ENCODE results near the gene OGA.

OGA gene

DNA sequence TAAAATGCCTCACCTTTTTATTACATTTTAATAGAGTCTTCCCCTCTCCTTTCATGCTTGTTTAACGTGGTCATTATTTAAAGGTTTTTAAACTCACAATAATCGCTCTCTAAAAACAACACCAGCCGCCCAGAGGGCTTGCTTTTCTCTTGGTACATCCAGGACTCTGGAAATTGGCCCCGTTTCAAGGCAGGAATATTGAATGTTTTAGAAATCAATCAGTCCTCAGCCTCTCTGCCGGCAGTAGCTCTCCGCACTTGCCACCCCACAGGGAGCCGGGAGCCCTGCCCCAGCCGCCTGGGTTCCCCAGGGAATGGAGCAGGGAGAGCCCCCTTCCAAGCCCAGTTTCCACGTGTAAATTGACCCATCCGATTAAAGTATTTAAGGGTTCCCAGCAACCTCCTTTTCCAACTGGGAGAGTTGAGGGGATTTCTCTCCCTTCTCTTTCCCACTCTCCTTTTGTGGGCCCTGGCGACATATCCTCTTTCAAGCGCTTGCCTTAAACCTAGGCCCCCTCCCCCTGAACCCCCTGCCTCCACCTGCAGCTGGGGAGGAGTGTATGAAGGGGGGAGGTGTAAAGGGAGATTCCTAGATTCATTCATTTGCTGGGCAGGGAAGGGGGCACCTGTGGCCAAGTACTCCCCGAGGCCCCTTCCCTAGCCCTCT is 44.2 kb downstream of the OGA start:
- DNase-seq, result no peak

- DNase-seq, result no peak
These were observed 45.1 kb downstream of the OGA start for GRCh38 chr10:101772895-101773761.

DNA sequence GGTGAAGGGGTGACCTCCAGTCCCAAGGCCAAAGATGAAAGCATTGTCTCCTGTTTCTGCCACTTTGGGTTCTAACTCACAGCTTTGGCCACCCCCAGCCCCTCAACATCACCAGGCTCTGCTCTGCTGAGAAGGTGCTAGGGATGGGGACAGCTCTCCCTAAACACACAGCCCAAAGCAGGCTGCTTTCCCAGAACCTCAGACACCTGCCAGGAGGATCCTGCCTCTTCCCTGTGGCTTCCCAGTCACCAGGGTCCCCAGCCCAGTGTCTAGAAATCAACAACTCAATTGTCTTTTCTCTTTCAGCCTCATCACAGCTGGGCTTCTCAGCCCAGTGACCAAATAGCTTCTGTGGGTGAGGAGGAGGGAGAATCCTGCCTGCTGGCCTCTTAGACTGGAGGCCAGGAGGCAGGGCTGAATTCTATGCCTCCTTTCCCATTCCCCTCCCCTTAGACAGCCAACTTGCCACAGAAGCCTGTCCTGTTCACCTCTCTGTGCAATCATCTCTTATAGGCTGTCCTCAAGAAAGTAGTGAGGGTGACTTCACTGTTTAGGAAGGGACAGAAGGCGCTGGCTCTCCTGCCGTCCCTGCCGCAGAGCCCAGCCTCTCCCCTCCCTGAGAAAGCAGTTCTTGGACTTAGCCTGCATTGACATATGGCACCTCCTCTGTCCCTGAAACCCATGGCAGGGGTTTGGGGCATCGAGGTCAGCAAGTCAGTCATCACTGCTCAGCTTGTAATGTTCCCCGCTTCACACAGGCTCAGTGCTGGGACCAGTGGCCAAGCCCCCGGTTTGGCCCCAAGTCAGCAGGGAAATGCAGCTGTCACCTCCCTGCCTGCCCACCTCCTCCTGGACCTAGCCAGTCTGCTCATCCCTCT is 46.0 kb downstream of the OGA start:
- no peak for DNase-seq

DNA sequence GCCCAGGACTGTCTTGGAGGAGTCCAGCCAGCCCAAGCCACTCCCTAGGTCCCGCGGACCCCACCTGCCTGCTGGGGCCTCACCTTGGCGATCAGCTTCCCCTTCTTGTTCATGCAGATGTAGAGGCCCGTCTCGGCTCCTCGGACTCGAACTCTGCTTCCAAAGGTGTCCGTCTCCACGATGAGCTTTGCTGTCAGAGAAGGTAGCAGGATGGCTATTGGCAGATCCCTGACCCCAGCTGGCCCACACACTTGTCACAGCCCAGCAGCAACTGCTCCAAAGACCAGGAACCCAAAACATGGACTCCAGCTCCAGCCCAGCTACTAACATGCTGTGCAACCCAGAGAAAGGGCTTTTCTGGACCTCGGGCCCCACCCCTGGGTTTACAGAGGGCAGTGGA is 46.9 kb downstream of the OGA start:
- DNase-seq, result no peak

DNA sequence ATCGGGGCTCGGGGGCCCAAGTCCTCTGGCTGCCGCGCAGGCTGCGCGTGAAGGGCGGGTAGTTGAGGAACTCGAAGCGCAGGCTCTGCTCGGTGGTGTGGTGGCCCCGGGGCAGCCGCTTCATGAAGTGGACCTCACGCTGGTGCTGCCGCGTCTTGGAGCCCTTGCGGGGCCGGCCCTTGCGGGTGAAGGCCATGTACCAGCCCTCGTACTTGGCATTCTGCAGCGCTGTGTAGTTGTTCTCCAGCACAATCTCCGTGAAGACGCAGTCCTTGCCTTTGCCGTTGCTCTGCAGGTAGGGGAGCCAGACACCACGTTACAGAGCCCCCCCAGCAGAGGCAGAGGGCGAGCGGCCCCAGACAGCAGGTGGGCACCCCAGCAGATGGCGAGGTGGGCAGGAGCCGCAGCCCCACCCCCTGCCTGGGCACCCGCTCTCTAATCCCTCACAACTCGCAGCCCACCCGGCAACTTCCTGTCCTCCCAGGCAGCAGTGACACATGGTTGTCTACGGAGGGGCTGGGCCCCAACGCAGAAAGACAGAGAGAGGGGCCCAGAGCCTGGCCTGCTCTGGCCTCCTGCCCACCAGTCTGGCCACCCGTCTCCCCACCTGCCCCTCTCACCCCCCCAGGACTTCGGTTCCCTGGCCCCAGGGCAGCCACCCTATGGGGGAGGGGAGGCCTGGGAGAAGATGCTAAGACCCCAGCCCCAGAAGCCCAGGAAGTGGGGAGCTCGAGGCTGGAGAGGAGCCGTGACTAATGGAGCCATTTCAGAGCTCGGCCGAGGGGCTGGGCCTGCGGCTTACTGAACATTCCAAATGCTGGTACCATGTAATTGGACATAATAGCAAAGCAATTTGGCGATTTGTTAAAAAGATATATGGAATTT is 47.7 kb downstream of the OGA start:
- no peak for DNase-seq

- DNase-seq, result no peak
These were observed 48.6 kb downstream of the OGA start for GRCh38 chr10:101769541-101770180.

GRCh38 chr10:101768791-101769170 is 49.5 kb downstream of the OGA start:
- DNase-seq, result no peak

GRCh38 chr10:101767966-101768790 is 50.1 kb downstream of the OGA start:
- DNase-seq, result no peak

DNA sequence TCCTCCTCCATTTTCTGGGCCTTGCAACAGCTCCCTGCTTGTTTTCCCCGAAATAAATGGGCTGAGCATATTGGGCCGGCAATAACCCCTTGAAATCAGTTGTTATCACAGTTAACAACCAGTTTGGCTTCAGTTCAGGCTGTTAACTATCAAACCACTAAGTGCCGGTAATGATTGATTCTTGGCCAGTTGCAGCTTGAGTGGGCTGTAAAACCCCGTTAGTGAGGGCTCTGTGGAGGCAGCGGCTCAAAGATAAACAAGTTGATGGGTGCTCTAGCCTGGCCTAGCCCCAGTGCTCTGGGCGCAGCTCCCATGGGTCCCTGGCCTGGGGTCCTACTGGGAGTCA is 50.7 kb downstream of the OGA start:
- DNase-seq, result no peak

- no peak for DNase-seq
These were observed 51.3 kb downstream of the OGA start for GRCh38 chr10:101766753-101767599.

- DNase-seq, result no peak
These were observed 51.9 kb downstream of the OGA start for GRCh38 chr10:101766306-101766705.

DNA sequence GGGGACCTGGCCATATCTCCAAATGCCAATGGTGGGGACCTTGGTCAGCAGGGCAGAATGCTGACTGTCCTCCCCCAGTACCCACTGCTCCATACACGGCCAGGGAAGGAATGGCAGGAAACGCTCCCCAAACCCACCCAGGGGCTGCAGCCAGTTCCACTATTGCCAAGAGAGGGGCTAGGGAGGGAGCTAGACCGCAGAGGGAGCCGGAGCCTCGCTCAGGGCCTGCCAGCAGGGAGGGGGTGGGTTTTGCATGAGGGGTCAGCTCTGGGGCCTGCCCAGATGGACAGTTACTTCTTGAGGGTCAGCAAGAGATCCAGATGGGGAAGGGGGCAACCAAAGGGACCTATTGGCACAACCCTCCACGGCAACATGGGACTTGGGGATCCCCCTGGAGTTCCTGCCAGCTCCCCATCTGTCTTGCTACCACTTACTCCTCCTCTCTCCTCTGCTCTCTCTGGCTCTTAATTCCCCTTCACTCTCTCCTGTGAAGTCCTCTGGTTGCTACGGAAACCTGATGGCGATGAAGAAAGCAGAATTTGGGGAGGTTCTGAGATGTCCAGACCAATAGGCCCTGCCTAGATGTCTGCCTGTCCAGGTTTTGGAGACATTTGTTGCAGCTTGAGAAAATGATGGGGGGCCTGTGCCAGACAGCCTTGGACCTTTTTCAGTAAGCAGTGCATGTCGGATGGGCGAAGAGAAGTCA is 55.0 kb downstream of the OGA start:
- no peak for DNase-seq

GRCh38 chr10:101762736-101763135 is 55.5 kb downstream of the OGA start:
- no peak for DNase-seq

DNA sequence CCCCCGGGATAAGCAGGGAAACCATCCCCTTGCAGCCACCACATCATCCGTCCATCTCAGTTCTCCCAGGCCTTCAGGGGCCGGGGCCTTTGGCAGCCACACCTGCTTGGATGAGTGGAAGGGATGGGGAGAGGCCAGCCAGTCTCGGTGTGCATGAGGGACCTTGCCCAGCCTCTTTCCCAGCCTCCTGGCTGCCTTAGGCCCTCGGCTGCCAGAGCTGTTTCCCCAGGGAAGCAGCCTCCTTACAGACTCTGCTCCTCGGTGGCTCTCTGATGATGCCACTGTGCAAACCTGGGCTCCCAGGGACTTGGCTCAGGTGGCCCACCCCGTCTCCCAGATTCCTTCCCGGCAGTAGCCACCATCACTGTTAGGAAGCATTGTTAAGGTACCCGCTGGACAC is 57.0 kb downstream of the OGA start:
- no peak for DNase-seq

DNA sequence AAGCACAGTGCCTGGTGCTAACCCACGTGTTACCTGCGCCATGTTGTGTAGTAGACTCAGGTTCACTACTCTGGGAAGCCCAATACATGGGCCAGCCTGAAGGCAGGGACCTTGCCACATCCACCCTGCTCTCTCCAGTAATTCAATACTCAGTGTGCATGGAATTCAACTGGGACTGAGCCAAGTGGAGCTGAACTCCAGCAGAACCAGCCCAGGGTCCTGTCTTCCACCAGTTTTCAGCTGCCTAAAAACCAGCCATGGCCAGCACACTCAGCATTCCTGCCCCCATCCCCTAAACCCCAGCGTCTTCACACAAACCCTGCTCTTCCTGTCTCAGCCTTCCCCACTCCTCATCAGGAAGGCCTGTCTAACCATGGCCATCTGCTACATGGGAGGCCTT is 57.7 kb downstream of the OGA start:
- no peak for DNase-seq

- DNase-seq, result no peak
These were observed 58.7 kb downstream of the OGA start for GRCh38 chr10:101759309-101760247.

DNA sequence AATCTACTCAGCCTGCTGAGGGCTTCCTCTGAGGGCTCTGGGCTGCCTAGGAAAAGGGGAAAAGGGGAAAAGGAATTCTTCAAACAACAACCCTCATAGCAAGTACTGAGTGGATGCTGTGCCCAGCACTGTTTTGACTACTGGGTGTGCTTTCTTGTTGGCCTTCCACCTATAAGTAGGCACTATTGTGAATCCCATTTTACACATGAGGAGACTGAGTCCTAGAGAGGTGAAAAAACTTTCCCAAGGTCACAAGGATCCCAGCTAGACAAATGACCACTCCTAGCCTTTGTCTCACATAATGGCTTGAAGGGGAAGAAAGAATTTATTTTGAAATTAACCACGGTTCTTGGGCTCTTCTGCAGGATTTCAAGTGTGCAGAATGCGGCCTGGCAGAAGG is 59.4 kb downstream of the OGA start:
- no peak for DNase-seq

DNA sequence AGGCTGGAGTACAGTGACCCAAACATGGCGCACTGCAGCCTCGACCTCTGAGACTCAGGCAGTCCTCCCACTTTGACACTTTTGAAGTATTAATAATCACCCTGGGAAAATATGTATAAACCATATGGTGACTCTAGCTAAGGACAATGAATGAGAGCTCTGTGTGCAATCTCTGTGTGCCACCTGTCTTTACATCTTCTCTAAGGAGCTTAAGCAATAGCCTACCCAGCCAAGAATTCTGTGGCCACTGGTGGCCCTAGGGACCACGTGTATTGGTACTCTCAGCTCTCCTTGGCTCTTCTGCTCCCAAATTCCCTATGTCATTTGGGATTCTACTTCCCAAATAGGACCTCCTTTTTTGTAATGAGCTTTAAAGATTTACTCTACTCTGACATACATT is 66.0 kb downstream of the OGA start:
- no peak for DNase-seq
